GM19025 (cell line): ENCODE measurements around the gene IGFBP6.
"Not testable (repeated sequence)": the region's sequence is repeated elsewhere in the genome, so short reads cannot be mapped to it uniquely, and the experiment has no call there.

Experiments used
- ATAC-seq: cut with Tn5 transposase; IDR thresholded peaks from one replicate; pipeline ENCODE4 v1.9.1; 2021; ENCODE audit warnings: mild to moderate bottlenecking, low read depth, moderate library complexity; ENCODE audit not compliant: unreplicated experiment

The IGFBP6 gene

GRCh38 chr12:53094796-53095595 lies 2.5 kb upstream of the IGFBP6 start:
- not testable (repeated sequence) for ATAC-seq

GRCh38 chr12:53095596-53095895 lies 1.9 kb upstream of the IGFBP6 start:
- ATAC-seq, result not testable (repeated sequence)

DNA sequence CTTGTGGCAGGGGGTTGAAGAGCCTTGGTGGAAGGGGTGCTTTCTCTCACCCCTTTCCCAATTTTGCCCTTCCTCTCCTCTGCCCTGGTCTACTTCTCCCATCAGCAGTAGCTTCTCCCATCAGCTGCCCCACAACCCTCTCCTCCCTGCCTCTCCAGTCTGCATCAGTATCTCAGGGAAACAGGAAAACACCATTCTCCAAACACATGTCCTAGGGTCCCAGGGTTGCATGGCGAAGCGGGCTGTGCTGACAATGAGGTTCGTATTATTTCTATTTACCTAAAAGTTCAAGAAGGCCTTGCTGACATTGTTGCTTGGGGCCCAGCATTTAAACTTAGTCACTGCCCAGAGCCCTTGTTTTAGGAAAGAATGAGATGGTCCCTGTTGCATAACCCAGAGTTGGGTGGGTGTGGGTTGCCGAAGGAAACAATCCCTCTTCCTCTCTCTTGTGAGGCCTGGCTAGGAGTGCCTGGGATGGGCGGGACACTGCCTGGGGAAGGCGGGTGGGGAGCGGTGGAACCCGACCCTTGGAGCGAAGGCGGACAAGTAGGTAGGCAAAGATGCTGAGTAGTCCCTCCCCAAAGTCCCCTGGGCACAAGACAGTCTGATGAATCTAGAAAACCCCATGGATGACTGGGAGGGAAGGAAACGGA lies 1.3 kb upstream of the IGFBP6 start:
- no peak for ATAC-seq

GRCh38 chr12:53096759-53097158 lies 708 bp upstream of the IGFBP6 start:
- no peak for ATAC-seq

DNA sequence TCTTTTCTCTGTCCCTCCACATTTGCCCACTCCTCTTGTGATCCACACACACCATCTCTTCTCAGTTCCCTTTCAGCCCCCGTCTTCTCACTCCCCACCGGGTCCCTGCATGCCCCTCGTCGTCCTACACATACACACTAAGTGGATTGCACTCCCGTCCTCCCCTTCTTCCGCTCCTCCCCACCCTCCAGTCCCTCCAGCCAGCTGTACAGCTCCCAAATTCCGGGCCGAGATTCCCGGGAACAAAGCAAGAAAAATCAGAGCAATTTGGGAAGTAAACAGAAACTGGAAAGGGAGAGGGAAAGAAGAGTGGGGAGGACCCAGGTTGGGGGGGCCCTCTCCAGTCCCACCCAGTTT lies 282 bp upstream of the IGFBP6 start:
- no peak for ATAC-seq

DNA sequence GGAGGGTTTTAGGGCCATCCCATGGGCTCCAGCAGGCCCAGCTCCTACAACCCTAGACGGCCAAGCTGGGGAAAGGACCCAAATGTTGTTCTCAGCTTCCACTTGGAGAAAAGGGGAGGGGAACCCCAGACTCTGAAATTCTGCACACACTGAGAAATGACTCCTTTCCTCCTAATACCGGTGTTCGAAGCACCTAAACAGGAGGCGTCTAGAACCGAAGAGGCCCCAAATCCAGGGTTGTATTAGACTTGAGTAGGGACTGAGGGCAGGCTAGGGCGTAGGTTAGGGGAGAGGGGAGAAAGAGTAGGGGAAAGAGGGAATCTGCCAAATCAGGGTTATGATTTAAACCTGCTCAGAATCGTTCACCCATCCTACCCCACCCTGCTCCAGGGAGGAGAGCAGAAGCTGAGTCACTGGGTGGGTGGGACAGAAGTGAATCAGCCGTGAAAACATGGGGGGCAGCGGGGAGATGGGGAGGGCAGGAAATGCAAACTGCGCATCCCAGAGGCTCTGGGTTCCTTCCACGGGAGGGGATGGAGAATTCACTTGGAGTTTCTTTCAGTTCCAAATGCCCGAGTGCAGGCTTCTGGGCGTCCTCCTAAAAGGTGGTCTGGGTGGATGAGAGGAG lies 1.0 kb downstream of the IGFBP6 start:
- no peak for ATAC-seq

DNA sequence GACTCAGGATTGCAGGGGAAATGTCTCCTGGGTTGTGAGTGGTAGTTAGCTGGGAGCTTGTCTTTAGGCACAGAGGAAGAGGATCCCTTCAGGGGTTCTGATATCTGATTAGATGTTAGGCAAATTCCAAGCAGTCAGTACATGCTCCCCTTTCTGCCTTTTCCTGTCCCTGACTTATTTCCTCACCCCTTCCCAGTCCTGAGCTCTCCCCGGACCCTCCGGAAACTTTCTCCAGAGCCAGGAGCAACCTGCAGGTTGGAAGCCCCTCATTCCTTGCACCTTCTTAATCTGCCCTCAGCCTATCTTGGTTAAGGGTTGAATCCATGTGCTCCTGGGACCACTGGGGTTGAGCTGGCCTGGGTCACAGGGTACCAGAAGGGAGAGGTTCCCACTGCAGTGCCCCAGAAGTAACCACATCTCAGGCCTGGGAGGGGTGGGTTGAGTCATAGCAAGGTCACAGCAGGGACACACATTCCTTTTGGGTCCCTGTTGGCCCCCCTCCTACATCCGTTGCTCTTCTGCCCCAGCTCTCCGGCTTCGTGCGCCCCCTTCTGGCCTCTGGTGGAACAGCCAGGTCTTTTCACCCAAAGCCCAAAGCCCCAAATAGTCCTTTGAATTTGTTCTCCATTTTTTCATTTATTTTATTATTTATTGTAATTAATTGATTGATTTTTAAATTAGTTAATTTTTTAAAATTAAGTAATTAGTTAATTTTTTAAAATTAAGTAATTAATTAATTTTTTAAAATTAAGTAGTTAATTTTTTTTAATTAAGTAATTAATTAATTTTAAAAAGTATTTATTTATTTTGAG lies 1.8 kb downstream of the IGFBP6 start:
- ATAC-seq, result no peak

GRCh38 chr12:53100466-53101151 lies 3.1 kb downstream of the IGFBP6 start:
- ATAC-seq, result no peak

- ATAC-seq, result no peak
These were observed 3.8 kb downstream of the IGFBP6 start for GRCh38 chr12:53101266-53101665.

GRCh38 chr12:53101931-53102781 lies 4.7 kb downstream of the IGFBP6 start:
- no peak for ATAC-seq

DNA sequence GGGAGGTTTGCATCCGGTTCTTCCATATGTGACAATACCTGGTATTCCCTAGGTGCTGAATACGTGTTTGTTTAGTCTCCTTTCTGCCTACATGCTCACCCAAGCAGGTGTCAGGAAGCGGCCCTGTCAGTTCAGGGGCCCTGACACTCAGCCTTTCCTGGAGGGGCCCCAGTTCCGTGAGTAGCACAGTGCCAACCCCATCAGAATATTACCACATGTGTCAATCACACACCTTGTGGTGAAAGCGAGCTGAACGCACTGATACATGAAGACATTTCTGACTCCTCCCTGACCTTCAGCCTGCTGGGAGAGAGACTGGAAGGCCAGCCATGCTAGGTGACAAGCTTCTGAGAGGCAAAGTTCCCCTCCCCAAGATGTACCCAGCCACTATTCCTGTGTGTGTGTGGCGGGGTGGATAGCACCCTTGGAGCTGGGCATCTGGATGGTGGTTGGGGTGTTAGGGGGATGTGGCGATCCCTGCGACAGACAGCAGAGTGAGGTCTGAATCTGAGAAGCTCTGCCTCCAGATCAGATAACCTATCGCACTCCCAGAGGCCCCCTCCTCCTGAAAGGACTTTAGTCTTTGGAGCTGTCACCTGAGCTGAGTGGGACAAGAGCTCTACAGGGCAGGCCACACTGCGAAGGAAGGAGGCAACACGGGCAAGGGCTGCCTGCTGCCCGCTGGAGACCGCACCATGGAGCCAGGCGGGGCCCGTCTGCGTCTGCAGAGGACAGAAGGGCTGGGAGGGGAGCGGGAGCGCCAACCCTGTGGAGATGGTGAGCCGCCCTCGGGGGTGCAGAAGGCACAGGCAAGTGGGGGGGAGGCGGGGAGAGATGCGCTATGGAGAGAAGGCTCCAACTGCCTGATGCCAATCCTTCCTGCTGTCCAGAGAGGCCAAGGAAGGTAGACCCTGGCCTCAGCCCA lies 5.7 kb downstream of the IGFBP6 start, which contains the start of gene SOAT2:
TSS of gene SOAT2 (plus strand) at position 604 of the 925 bp plus-strand sequence. CDS start at position 696, 92 bp downstream.
- ATAC-seq, result peak; percentile 51

- no peak for ATAC-seq
These were observed 6.4 kb downstream of the IGFBP6 start for GRCh38 chr12:53103860-53104305.

DNA sequence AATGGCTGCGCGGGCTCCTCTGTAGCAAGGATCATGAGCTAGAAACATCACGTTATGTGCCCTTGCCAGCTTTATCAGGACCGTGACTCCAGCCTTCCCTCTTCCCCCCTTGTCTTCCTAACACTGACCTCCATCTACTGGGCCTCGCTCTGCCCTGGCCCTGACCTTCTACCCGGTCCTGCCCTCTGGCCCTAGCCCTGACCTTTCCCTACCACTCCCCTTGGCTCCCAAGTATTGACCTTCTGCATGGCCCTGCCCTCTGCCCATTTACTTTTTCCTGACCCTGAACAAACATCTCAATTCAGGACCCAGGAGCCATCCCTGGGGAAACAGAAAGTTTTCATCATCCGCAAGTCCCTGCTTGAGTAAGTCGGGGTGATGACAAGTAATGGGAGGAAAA lies 7.8 kb downstream of the IGFBP6 start:
- no peak for ATAC-seq

DNA sequence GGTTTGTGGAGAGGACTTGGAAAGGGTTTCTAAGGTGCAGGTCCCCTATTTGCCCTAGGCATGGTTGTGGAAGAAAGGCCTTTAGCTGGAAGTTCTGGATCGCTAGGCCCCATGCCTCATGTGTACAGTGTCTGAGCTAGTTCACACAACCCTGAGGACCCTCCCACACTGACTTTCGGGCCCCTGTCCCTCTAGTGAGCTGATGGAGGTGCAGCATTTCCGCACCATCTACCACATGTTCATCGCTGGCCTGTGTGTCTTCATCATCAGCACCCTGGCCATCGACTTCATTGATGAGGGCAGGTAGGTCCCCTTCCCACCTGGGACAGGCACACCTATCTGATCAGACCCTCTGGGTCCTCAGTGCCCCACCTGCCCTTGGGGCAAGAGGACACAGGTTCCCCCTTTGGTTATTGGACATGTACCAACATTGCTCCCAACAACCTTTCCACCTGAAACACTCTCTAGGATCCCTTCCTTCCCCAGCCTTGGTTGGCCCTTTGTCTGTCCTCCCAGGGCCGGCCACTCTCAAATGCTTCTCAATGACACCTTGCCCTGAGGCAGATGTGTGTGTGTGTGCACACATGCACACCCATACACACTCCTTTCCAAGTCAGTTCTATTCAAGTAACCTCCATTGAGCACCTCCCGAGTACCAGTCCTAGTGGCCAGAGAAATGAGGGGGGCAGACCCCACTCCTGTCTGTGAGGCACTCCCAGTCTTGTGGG lies 8.4 kb downstream of the IGFBP6 start:
- no peak for ATAC-seq

DNA sequence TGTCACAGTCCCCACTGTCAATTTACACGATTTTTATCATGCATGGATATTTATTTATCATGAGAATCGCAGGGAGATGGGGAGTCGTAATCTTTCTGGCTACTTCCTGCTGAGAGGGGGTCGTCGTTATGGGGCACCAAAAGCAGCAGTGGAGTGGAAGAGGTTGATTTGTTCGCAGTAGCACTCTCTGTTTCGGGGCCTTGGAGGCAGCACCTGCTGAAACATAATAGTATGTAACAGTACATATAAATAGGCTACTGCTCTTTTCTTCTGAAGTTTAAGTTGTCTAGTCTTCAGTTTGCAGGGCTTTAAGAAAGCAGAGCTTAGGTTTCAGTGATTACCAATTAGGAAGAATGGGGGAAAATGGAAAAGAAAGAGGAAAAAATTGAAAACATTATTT lies 9.7 kb downstream of the IGFBP6 start:
- ATAC-seq, result no peak

DNA sequence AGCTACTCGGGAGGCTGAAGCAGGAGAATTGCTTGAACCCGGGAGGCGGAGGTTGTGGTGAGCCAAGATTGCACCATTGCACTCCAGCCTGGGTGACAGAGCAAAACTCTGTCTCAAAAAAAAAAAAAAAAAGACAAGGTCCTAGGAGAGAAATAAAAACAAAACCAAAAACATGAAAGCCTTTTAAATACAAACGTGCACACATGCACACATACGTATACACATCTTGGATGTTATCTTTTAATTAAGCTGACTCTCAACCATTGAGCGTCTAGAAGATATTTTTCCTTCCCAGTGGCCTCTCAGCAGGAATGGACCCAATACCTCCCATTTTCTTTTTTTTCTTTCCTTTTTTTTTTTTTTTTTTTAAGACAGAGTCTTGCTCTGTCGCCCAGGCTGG lies 15.0 kb downstream of the IGFBP6 start:
- not testable (repeated sequence) for ATAC-seq

- ATAC-seq, result no peak
These were observed 15.8 kb downstream of the IGFBP6 start for GRCh38 chr12:53113136-53113705.
